Liver (tissue), 9 donors: ENCODE measurements around the gene ABHD2. TPM values are rescaled to one million over a fixed set of nuclear protein-coding genes. Genes with fewer than 3 reads are reported as not detected.
"Not testable (repeated sequence)": the region's sequence is repeated elsewhere in the genome, so short reads cannot be mapped to it uniquely, and the experiment has no call there.

ENCODE experiments used
- DNase-seq: peaks from one replicate; pipeline ENCODE4 v3.0.0-alpha.2; 2017; ENCODE audit warnings: low spot score
- H3K27ac ChIP-seq, 2 donors: one replicate each; pipeline ENCODE4 v1.7.0; 2013; ENCODE audit warnings: inconsistent platforms in 2 of 2, low read length in 2 of 2, control low read depth in 1 of 2, low read depth in 1 of 2, mild to moderate bottlenecking in 1 of 2
- H3K27me3 ChIP-seq, 4 donors: one replicate each; pipeline versions ENCODE4 v1.6.1 to v1.7.0; 2013; ENCODE audit warnings: low read length in 3 of 4, inconsistent platforms in 1 of 4, mild to moderate bottlenecking in 1 of 4, moderate library complexity in 1 of 4; ENCODE audit not compliant: control insufficient read depth in 4 of 4, insufficient read depth in 4 of 4
- H3K36me3 ChIP-seq, 4 donors: one replicate each; pipeline versions ENCODE4 v1.6.1 to v1.7.0; 2013; ENCODE audit warnings: low read length in 3 of 4, mild to moderate bottlenecking in 3 of 4, low read depth in 1 of 4, moderate library complexity in 1 of 4; ENCODE audit not compliant: control insufficient read depth in 4 of 4, insufficient read depth in 3 of 4
- H3K4me1 ChIP-seq, 4 donors: one replicate each; pipeline versions ENCODE4 v1.6.1 to v1.7.0; 2013; ENCODE audit warnings: low read length in 3 of 4, mild to moderate bottlenecking in 3 of 4, moderate library complexity in 1 of 4; ENCODE audit not compliant: control insufficient read depth in 4 of 4, insufficient read depth in 4 of 4
- H3K4me3 ChIP-seq, 3 donors: one replicate each; pipeline versions ENCODE4 v1.6.1 to v1.7.0; 2013; ENCODE audit warnings: low read length in 3 of 3, control low read depth in 1 of 3, low read depth in 1 of 3, mild to moderate bottlenecking in 1 of 3
- H3K9ac ChIP-seq, 2 donors: one replicate each; pipeline ENCODE4 v1.7.0; 2013; ENCODE audit warnings: low read length in 2 of 2, mild to moderate bottlenecking in 2 of 2, moderate library complexity in 2 of 2, control low read depth in 1 of 2, low read depth in 1 of 2
- H3K9me3 ChIP-seq, 4 donors: one replicate each; pipeline versions ENCODE4 v1.6.1 to v1.7.0; 2013; ENCODE audit warnings: low read length in 3 of 4; ENCODE audit not compliant: control insufficient read depth in 4 of 4
- FOXA1 ChIP-seq: IDR thresholded peaks from 2 replicates; pipeline ENCODE4 v1.6.1; 2016; ENCODE audit warnings: antibody characterized with exemption
- FOXA2 ChIP-seq: IDR thresholded peaks from 2 replicates; pipeline ENCODE4 v1.6.1; 2016; ENCODE audit warnings: antibody characterized with exemption
- HNF4G ChIP-seq: IDR thresholded peaks from 2 replicates; pipeline ENCODE4 v1.6.1; 2016; ENCODE audit warnings: antibody characterized with exemption
- JUND ChIP-seq, 2 donors: IDR thresholded peaks; 2 replicates each; pipeline ENCODE4 v1.6.1; 2016; ENCODE audit warnings: antibody characterized with exemption in 2 of 2
- NR2F2 ChIP-seq: IDR thresholded peaks from 2 replicates; pipeline ENCODE4 v1.6.1; 2016; ENCODE audit warnings: antibody characterized with exemption
- RAD21 ChIP-seq, 2 donors: IDR thresholded peaks; 2 replicates each; pipeline ENCODE4 v1.6.1; 2016; ENCODE audit warnings: antibody characterized with exemption in 2 of 2, mild to moderate bottlenecking in 2 of 2
- RXRA ChIP-seq, 2 donors: IDR thresholded peaks; 2 replicates each; pipeline ENCODE4 v1.6.1; 2017 to 2018; ENCODE audit warnings: antibody characterized with exemption in 2 of 2, mild to moderate bottlenecking in 1 of 2
- SP1 ChIP-seq: IDR thresholded peaks from 2 replicates; pipeline ENCODE4 v1.6.1; 2018; ENCODE audit warnings: antibody characterized with exemption, mild to moderate bottlenecking
- WGBS: extraction: QIAGEN DNeasy Blood & Tissue Kit; methylation state at CpG from one replicate; pipeline ENCODE4 v1.1.7; 2013; 5-methylcytosine and 5-hydroxymethylcytosine counted together
- polyA plus RNA-seq, 2 donors: library from polyadenylated mRNA; stranded (reverse) in 1 of 2; unstranded in 1 of 2; fragments of 200-250 nt in 1 of 2; fragments of >200 nt in 1 of 2; fragmentation: Nextera tagmentation in 1 of 2; extraction: Ambion mirVana in 1 of 2; gene quantifications; one replicate each; pipeline versions ENCODE4 v1.2.1 to v1.2.3, GENCODE V29; 2013 to 2015
- total RNA-seq, 2 donors: library from RNA; depleted of rRNA; stranded (reverse); fragments of >200 nt; gene quantifications; one replicate each; pipeline ENCODE4 v1.2.3, GENCODE V29; 2014
- TF ChIP-seq, protein P1 (sequence below): fragments of 150-350 bp; IDR thresholded peaks from 2 replicates; pipeline ENCODE4 v1.5.1; 2017; ENCODE audit warnings: improper control_type of control experiment, low read depth, low read length; ENCODE audit not compliant: missing input control
- TF ChIP-seq, protein P2 (sequence below): IDR thresholded peaks from 2 replicates; pipeline ENCODE4 v1.6.1; 2016; ENCODE audit warnings: antibody characterized with exemption, mild to moderate bottlenecking
- TF ChIP-seq, protein P3 (sequence below): IDR thresholded peaks from 2 replicates; pipeline ENCODE4 v1.6.1; 2016; ENCODE audit warnings: antibody characterized with exemption
- donor health status: healthy.
- donor health status: healthy.
- donor health status: healthy.
- donor health status: healthy.
- donor health status: healthy.

ABHD2 gene
- total and polyA plus RNA-seq, 4 donors: 34.6 to 663 (median 65.1) TPM

DNA sequence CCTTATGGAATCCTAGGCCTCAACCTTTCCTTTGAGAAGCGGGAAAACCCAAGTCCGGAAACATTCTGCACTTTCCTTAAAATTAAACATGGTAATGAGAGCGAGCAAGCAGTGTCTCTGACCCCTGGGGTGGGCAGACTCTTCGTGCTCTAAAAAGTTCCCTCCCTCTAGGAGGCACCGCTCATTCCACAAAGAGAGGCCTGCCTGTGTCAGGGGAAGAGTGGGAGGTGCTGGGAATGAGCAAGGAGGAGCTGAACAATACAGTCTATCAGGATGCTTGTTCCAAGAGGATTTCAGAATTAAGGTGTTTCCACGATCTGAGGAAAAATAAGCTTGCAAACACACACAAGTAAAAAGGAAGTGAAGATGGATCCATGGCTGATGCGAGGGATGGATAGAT is 139.2 kb downstream of the ABHD2 start:
- TF ChIP-seq FOXA1: no peak
- Histone ChIP-seq H3K9me3 (no peaks in the 10 kb centered on the region), H3K4me1 (no peaks in the 10 kb centered on the region), H3K27ac (no peak overlapping the region), H3K27me3 (no peaks in the 10 kb centered on the region), H3K9ac (no peak overlapping the region), H3K36me3 (no peaks in the 10 kb centered on the region), H3K4me3 (no peak overlapping the region)
- no peak for DNase-seq
- 86% methylated on average over 7 of the region's 7 CpGs for WGBS

DNA sequence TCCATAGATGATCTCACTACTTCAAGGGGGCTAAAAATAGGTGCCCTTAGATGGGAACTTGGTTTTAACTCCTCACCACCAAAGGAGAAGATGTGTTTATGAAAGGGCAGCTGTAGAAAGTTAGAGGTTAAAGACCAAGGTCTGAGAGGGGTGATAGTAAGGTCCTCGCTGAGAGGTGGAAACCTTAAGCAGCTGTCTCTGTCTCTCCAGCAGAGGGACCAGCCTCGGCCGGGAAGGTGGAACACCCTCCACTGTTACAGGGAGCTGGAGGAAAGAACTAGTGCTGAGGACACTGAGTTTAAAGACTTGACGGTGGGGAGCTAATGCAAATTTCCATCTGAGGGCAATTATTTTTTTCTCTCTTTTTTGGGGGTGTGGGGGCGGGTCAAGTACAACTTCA is 142.0 kb downstream of the ABHD2 start:
- no peaks in the 10 kb centered on the region for H3K4me1 ChIP-seq
- H3K9ac ChIP-seq: no peak overlapping the region
- H3K27me3 ChIP-seq: no peaks in the 10 kb centered on the region
- no peak overlapping the region for H3K4me3 ChIP-seq
- TF ChIP-seq NR2F2 (no peak), RXRA (IDR thresholded peaks at IDR 0.05) (no peak), FOXA2 (no peak), FOXA1 (no peak), JUND (IDR thresholded peaks at IDR 0.05) (no peak), HNF4G (no peak), RAD21 (IDR thresholded peaks at IDR 0.05) (no peak)
- TF ChIP-seq, protein P1, sequence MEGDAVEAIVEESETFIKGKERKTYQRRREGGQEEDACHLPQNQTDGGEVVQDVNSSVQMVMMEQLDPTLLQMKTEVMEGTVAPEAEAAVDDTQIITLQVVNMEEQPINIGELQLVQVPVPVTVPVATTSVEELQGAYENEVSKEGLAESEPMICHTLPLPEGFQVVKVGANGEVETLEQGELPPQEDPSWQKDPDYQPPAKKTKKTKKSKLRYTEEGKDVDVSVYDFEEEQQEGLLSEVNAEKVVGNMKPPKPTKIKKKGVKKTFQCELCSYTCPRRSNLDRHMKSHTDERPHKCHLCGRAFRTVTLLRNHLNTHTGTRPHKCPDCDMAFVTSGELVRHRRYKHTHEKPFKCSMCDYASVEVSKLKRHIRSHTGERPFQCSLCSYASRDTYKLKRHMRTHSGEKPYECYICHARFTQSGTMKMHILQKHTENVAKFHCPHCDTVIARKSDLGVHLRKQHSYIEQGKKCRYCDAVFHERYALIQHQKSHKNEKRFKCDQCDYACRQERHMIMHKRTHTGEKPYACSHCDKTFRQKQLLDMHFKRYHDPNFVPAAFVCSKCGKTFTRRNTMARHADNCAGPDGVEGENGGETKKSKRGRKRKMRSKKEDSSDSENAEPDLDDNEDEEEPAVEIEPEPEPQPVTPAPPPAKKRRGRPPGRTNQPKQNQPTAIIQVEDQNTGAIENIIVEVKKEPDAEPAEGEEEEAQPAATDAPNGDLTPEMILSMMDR: no peak
- TF ChIP-seq, protein P2, sequence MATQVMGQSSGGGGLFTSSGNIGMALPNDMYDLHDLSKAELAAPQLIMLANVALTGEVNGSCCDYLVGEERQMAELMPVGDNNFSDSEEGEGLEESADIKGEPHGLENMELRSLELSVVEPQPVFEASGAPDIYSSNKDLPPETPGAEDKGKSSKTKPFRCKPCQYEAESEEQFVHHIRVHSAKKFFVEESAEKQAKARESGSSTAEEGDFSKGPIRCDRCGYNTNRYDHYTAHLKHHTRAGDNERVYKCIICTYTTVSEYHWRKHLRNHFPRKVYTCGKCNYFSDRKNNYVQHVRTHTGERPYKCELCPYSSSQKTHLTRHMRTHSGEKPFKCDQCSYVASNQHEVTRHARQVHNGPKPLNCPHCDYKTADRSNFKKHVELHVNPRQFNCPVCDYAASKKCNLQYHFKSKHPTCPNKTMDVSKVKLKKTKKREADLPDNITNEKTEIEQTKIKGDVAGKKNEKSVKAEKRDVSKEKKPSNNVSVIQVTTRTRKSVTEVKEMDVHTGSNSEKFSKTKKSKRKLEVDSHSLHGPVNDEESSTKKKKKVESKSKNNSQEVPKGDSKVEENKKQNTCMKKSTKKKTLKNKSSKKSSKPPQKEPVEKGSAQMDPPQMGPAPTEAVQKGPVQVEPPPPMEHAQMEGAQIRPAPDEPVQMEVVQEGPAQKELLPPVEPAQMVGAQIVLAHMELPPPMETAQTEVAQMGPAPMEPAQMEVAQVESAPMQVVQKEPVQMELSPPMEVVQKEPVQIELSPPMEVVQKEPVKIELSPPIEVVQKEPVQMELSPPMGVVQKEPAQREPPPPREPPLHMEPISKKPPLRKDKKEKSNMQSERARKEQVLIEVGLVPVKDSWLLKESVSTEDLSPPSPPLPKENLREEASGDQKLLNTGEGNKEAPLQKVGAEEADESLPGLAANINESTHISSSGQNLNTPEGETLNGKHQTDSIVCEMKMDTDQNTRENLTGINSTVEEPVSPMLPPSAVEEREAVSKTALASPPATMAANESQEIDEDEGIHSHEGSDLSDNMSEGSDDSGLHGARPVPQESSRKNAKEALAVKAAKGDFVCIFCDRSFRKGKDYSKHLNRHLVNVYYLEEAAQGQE: no peak
- TF ChIP-seq, protein P3, sequence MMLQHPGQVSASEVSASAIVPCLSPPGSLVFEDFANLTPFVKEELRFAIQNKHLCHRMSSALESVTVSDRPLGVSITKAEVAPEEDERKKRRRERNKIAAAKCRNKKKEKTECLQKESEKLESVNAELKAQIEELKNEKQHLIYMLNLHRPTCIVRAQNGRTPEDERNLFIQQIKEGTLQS: no peak
- H3K36me3 ChIP-seq: no peaks in the 10 kb centered on the region
- 54% methylated on average over 5 of the region's 5 CpGs for WGBS
- no peaks in the 10 kb centered on the region for H3K9me3 ChIP-seq
- no peak overlapping the region for H3K27ac ChIP-seq
- DNase-seq: no peak

DNA sequence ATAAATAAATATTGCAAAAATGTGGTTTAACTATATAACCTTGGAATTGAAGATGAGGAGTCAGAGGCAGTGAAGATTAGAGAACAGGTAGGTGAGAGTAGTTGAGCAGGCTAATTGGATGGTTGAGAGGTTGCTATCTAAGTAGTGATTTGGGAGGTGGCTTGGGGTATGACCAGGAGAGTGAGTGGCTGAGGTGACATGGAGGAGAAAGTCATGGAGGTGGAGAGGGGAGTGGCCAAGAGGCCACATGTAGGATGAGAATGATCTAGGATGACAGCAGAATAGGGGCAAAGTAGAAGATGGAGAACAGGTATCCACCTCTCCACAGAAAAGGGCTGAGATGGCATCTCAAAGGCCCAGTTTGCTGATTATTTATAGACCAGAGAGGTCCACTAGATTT is 143.6 kb downstream of the ABHD2 start:
- Histone ChIP-seq H3K27ac (no peak overlapping the region), H3K36me3 (no peaks in the 10 kb centered on the region)
- DNase-seq: no peak

DNA sequence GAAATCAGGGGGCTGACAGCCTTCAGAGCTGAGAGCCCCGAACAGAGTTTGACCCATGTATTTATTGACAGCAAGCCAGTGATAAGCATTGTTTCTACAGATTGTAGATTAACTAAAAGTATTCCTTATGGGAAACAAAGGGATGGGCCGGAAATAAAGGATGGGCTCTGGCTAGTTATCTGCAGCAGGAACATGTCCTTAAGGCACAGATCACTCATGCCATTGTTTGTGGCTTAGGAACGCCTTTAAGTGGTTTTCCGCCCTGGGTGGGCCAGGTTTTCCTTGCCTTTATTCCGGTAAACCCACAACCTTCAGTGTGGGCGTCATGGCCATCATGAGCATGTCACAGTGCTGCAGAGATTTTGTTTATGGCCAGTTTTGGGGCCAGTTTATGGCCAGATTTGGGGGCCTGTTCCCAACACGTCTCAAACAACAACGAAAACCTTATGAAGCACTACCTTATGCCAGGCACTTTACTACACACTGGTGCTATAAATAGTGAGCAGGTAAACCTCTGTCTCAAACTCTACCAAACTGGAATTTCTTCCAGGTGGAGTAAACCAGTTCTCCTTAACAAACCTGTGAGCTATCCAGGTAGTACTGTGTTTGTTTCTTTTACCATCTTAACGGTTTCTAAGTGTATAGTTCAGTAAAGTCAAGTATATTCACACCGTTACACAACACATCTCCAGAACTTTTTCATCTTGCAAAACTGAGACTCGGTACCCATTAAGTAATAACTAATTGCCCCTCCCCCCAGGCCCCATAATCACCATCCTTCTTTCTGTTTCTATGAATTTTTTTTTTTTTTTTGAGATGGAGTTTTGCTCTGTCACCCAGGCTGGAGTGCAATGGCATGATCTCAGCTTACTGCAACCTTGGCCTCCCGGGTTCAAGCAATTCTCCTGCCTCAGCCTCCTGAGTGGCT is 151.9 kb downstream of the ABHD2 start:
- H3K9ac ChIP-seq, H3K4me3 ChIP-seq, H3K27me3 ChIP-seq, H3K36me3 ChIP-seq, H3K27ac ChIP-seq, DNase-seq, H3K9me3 ChIP-seq: not testable (repeated sequence)
- H3K4me1 ChIP-seq: peaks cover 0 to 16% (median 12%) of the 10 kb centered on the region in 4 donors
- 90% methylated on average over 12 of the region's 12 CpGs for WGBS

More for the DNA sequence above, 143.6 kb downstream of the ABHD2 start:
- H3K4me1 ChIP-seq: no peaks in the 10 kb centered on the region
- H3K9me3 ChIP-seq: no peaks in the 10 kb centered on the region
- TF ChIP-seq SP1 (no peak), FOXA2 (no peak)
- no peaks in the 10 kb centered on the region for H3K27me3 ChIP-seq
- H3K9ac ChIP-seq: no peak overlapping the region
- no peak overlapping the region for H3K4me3 ChIP-seq
